Measurements from ENCODE around the gene SHFL.

The SHFL gene

DNA sequence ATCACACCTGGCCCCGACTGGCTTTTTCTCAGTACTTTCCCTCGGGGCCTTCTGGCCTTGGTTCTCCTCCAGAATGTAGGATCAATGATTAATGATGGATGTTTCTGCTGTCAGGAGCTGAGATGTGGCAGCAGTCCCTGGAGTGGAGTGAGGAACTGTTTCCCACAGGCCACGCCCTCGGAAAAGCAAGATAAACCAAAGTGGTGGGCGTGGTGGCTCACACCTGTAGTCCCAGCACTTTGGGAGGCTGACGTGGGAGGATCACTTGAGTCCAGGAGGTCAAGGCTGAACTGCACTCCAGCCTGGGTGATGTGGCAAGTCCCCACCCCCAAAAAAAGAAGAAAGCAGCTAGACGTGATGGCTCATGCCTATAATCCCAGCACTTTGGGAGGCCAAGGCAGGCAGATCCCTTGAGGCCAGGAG is 7.1 kb upstream of the SHFL start:
- Histone ChIP-seq H3K4me3 (IDR thresholded peaks at IDR 0.05; ENCODE audit: insufficient read depth, low read depth, low read length) (no peak overlapping the region), H2AFZ (ENCODE audit: low read depth) (no peak overlapping the region), H3K4me2 (no peak overlapping the region), H3K79me2 (ENCODE audit: insufficient read depth, low read depth) (no peaks in the 10 kb centered on the region), H3K9ac (no peak overlapping the region), H3K36me3 (ENCODE audit: insufficient read depth) (no peaks in the 10 kb centered on the region), H4K20me1 (ENCODE audit: insufficient read depth) (no peaks in the 10 kb centered on the region), H3K27ac (no peak overlapping the region), H3K4me1 (ENCODE audit: low read depth, poor library complexity, severe bottlenecking) (no peaks in the 10 kb centered on the region), H3K27me3 (ENCODE audit: insufficient read depth, low read depth) (peaks cover 69% of the 10 kb centered on the region)
- no peak for TF ChIP-seq CTCF (conservative IDR thresholded peaks at IDR 0.05; ENCODE audit: low read depth, low read length)

DNA sequence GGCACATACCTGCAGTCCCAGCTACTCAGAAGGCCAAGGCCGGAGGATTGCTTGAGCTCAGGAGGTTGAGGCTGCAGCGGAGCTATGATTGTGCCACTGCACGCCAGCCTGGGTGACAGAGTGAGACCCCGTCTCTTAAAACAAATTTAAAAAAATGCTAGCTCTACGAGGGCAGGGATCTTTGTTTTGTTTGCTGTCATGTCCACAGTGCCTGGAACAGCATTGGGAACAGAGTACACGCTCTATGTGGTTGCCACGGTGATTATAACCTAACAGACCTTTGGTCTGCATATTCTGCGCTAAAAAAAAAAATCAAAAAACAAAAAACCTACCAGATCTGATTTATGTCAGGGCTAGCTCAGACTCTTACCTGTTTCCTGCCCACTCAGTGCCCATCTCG is 2.2 kb upstream of the SHFL start:
- no peak overlapping the region for H3K4me3 ChIP-seq (IDR thresholded peaks at IDR 0.05; ENCODE audit: insufficient read depth, low read depth, low read length)
- H3K27me3 ChIP-seq (ENCODE audit: insufficient read depth, low read depth), result peaks cover 39% of the 10 kb centered on the region
- H3K4me1 ChIP-seq (ENCODE audit: low read depth, poor library complexity, severe bottlenecking), result no peaks in the 10 kb centered on the region
- H3K9ac ChIP-seq, result no peak overlapping the region
- H3K4me2 ChIP-seq, result no peak overlapping the region
- TF ChIP-seq CTCF (conservative IDR thresholded peaks at IDR 0.05; ENCODE audit: low read depth, low read length), result no peak
- H3K79me2 ChIP-seq (ENCODE audit: insufficient read depth, low read depth), result no peaks in the 10 kb centered on the region
- no peaks in the 10 kb centered on the region for H3K36me3 ChIP-seq (ENCODE audit: insufficient read depth)
- H4K20me1 ChIP-seq (ENCODE audit: insufficient read depth), result no peaks in the 10 kb centered on the region
- no peak overlapping the region for H3K27ac ChIP-seq
- H2AFZ ChIP-seq (ENCODE audit: low read depth), result no peak overlapping the region

DNA sequence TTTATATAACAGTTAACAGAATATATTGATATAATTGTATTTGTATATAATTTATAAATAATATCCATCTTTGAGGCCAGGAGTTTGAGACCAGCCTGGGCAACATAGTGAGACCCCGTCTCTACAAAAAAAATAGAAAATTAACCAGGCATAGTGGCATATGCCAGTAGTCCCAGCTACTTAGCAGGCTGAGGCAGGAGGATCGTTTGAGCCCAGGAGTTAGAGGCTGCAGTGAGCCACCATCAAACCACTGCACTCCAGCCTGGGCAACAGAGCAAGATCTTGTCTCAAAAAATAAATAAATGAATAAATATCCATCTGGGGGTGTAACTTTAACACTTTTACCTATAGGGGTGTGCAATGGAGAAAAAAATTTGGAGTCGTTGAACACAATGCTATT is 1.3 kb upstream of the SHFL start:
- Histone ChIP-seq H3K79me2 (ENCODE audit: insufficient read depth, low read depth) (no peaks in the 10 kb centered on the region), H3K27me3 (ENCODE audit: insufficient read depth, low read depth) (peaks cover 30% of the 10 kb centered on the region), H2AFZ (ENCODE audit: low read depth) (no peak overlapping the region), H3K36me3 (ENCODE audit: insufficient read depth) (no peaks in the 10 kb centered on the region), H3K4me1 (ENCODE audit: low read depth, poor library complexity, severe bottlenecking) (no peaks in the 10 kb centered on the region), H3K4me3 (IDR thresholded peaks at IDR 0.05; ENCODE audit: insufficient read depth, low read depth, low read length) (no peak overlapping the region), H3K4me2 (no peak overlapping the region), H4K20me1 (ENCODE audit: insufficient read depth) (no peaks in the 10 kb centered on the region), H3K9ac (no peak overlapping the region), H3K27ac (no peak overlapping the region)
- TF ChIP-seq CTCF (conservative IDR thresholded peaks at IDR 0.05; ENCODE audit: low read depth, low read length), result no peak

GRCh38 chr19:10086591-10087192 is 575 bp downstream of the SHFL start:
- TF ChIP-seq CTCF (conservative IDR thresholded peaks at IDR 0.05; ENCODE audit: low read depth, low read length), result no peak
- H3K4me1 ChIP-seq (ENCODE audit: low read depth, poor library complexity, severe bottlenecking), result no peaks in the 10 kb centered on the region
- no peaks in the 10 kb centered on the region for H3K36me3 ChIP-seq (ENCODE audit: insufficient read depth)
- peak overlapping the region; percentile 87 for H2AFZ ChIP-seq (ENCODE audit: low read depth)
- no peaks in the 10 kb centered on the region for H3K79me2 ChIP-seq (ENCODE audit: insufficient read depth, low read depth)
- H4K20me1 ChIP-seq (ENCODE audit: insufficient read depth), result no peaks in the 10 kb centered on the region
- H3K4me3 ChIP-seq (IDR thresholded peaks at IDR 0.05; ENCODE audit: insufficient read depth, low read depth, low read length), result no peak overlapping the region
- no peak overlapping the region for H3K27ac ChIP-seq
- H3K27me3 ChIP-seq (ENCODE audit: insufficient read depth, low read depth), result peaks cover 16% of the 10 kb centered on the region
- H3K9ac ChIP-seq, result peak overlapping the region; percentile 39; the same call in 1 of the 2 replicates
- H3K4me2 ChIP-seq, result peak overlapping the region; percentile 89
